CD4-positive, alpha-beta T cell treated with Interleukin-17A for 4 hours (primary cell): ENCODE measurements around the gene RSPH3.
"Not testable (repeated sequence)": the region's sequence is repeated elsewhere in the genome, so short reads cannot be mapped to it uniquely, and the experiment has no call there.

Experiments used
- DNase-seq: peaks from one replicate; pipeline ENCODE4 v3.0.0-alpha.2; 2020; ENCODE audit warnings: mixed read lengths

Gene RSPH3

GRCh38 chr6:158999666-159000403 lies at the start of gene RSPH3:
TSS of gene RSPH3 (minus strand) at chr6:159000202. CDS start at chr6:158999550, 652 bp downstream.
- peak; percentile 92 for DNase-seq

- DNase-seq, result no peak
Observed at GRCh38 chr6:159047891-159048685, 48.1 kb upstream of the RSPH3 start.

- DNase-seq, result no peak
Observed at GRCh38 chr6:159045801-159046200, 45.8 kb upstream of the RSPH3 start.

- peak; percentile 86 for DNase-seq
Observed at GRCh38 chr6:159044899-159045727, 45.1 kb upstream of the RSPH3 start, which contains the start of gene TAGAP. TSS of gene TAGAP (minus strand) at chr6:159044991. CDS start at chr6:159044146, 845 bp downstream.

GRCh38 chr6:159043947-159044346 lies 43.9 kb upstream of the RSPH3 start:
- peak; percentile 34 for DNase-seq

GRCh38 chr6:159043251-159043650 lies 43.2 kb upstream of the RSPH3 start:
- peak; percentile 35 for DNase-seq

GRCh38 chr6:159042826-159043181 lies 42.8 kb upstream of the RSPH3 start:
- no peak for DNase-seq

GRCh38 chr6:159042003-159042825 lies 42.2 kb upstream of the RSPH3 start:
- DNase-seq, result peak; percentile 77

GRCh38 chr6:159041181-159041580 lies 41.2 kb upstream of the RSPH3 start:
- DNase-seq, result no peak

GRCh38 chr6:159039885-159040258 lies 39.9 kb upstream of the RSPH3 start:
- DNase-seq, result no peak

- DNase-seq, result no peak
Observed at GRCh38 chr6:159038914-159039884, 39.2 kb upstream of the RSPH3 start.

- not testable (repeated sequence) for DNase-seq
Observed at GRCh38 chr6:159038318-159038717, 38.3 kb upstream of the RSPH3 start.

GRCh38 chr6:159037756-159038290 lies 37.8 kb upstream of the RSPH3 start:
- no peak for DNase-seq

GRCh38 chr6:159036673-159037072 lies 36.7 kb upstream of the RSPH3 start:
- no peak for DNase-seq

GRCh38 chr6:159035891-159036290 lies 35.9 kb upstream of the RSPH3 start:
- no peak for DNase-seq

GRCh38 chr6:159033160-159034049 lies 33.4 kb upstream of the RSPH3 start:
- DNase-seq, result no peak

GRCh38 chr6:159031846-159032245 lies 31.8 kb upstream of the RSPH3 start:
- DNase-seq, result no peak

GRCh38 chr6:159030168-159030567 lies 30.2 kb upstream of the RSPH3 start:
- no peak for DNase-seq

GRCh38 chr6:159025224-159025623 lies 25.2 kb upstream of the RSPH3 start:
- not testable (repeated sequence) for DNase-seq

GRCh38 chr6:159023893-159024292 lies 23.9 kb upstream of the RSPH3 start:
- DNase-seq, result no peak
